Measurements from ENCODE around the gene PAQR4. TPM values are rescaled to one million over a fixed set of nuclear protein-coding genes. Genes with fewer than 3 reads are reported as not detected.
A peak's percentile ranks its signal among the peaks of the same experiment; 100 is the strongest.
"Not testable (repeated sequence)": the region's sequence is repeated elsewhere in the genome, so short reads cannot be mapped to it uniquely, and the experiment has no call there.

The PAQR4 gene
- total RNA-seq, 4 donors from 2014 or later = 2.9 to 18.8 (median 8.0) TPM

- TF ChIP-seq CTCF (IDR thresholded peaks at IDR 0.05) = no peak
- no peak for TF ChIP-seq POLR2A (IDR thresholded peaks at IDR 0.05)
- no peak for DNase-seq
- Histone ChIP-seq H3K9me3 (no peaks in the 10 kb centered on the region), H3K4me1 (peaks cover 0 to 30% (median 14%) of the 10 kb centered on the region in 3 donors), H3K27me3 (no peaks in the 10 kb centered on the region), H3K27ac (peak overlapping the region in 2 of 4 donors; percentile 26 to 56), H3K36me3 (peaks cover 5 to 46% (median 19%) of the 10 kb centered on the region in 3 donors), H3K4me3 (no peak overlapping the region)
- intact Hi-C loops (cut with DNase I) = no loop called here
- WGBS, 2 donors = 71 to 73% methylated on average over 6 to 8 of the region's 9 CpGs
These were observed 43.0 kb upstream of the PAQR4 start for GRCh38 chr16:2925951-2926649.

DNA sequence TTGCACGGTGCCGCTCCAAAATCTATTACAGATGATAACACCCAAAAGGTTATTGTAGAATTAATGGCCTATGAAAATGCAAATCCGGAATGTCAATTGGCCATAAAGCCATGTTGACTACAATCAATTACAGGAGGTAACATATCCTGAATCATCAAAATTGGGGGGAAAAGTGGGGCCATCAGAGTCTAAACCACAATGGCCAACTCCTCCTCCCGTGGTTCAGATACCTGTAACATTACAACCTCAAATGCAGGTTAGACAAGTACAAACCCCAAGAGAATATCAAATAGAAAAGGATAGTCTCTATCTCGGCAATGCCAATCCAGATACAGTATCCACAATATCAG lies 42.5 kb upstream of the PAQR4 start:
- peaks cover 5 to 46% (median 23%) of the 10 kb centered on the region in 3 donors for H3K36me3 ChIP-seq
- WGBS, 2 donors = 62 to 72% methylated on average over 5 of the region's 5 CpGs
- intact Hi-C loops (cut with DNase I) = no loop called here
- peaks cover 0 to 30% (median 14%) of the 10 kb centered on the region in 3 donors for H3K4me1 ChIP-seq
- no peaks in the 10 kb centered on the region for H3K27me3 ChIP-seq
- H3K27ac ChIP-seq = peak overlapping the region in 2 of 4 donors; percentile 26 to 56
- no peaks in the 10 kb centered on the region for H3K9me3 ChIP-seq
- DNase-seq = no peak
- TF ChIP-seq POLR2A (IDR thresholded peaks at IDR 0.05) (no peak), CTCF (IDR thresholded peaks at IDR 0.05) (no peak)
- peak overlapping the region in 1 of 4 donors; percentile 44 for H3K4me3 ChIP-seq

DNA sequence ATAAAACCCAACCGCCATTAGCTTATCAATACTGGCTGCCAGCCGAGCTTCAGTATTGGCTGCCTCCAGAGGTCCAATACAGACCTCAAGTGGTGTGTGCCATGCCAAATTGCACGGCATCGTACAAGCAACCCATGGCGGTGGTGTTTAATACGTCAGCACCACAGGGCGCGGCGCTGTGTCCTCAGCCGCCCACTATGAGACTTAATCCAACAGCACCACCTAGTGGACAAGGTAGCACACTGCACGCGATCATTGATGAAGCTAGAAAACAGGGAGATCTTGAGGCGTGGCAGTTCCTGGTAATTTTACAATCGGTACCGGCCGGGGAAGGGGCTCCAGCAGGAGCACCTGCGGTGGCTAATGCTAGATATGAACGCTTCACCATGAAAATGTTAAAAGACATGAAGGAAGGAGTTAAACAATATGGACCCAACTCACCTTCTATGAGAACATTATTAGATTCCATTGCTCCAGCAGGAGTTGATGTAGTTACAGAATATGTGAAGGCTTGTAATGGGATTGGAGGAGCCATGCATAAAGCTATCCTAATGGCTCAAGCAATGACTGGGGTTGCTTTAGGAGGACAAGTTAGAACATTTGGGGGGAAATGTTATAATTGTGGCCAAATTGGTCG lies 42.0 kb upstream of the PAQR4 start:
- H3K27ac ChIP-seq = peak overlapping the region in 2 of 4 donors; percentile 26 to 56

GRCh38 chr16:2928151-2928550 lies 41.0 kb upstream of the PAQR4 start:
- H3K27me3 ChIP-seq; H3K4me3 ChIP-seq; intact Hi-C loops (cut with DNase I); H3K27ac ChIP-seq; H3K9me3 ChIP-seq; DNase-seq: not testable (repeated sequence)
- peaks cover 6 to 41% (median 25%) of the 10 kb centered on the region in 3 donors for H3K36me3 ChIP-seq
- WGBS, 2 donors = 77 to 88% methylated on average over 3 to 4 of the region's 4 CpGs
- H3K4me1 ChIP-seq = peaks cover 0 to 30% (median 14%) of the 10 kb centered on the region in 3 donors

More for the DNA sequence above, 42.0 kb upstream of the PAQR4 start:
- DNase-seq = peak; percentile 36
- WGBS, 2 donors = 6 to 7% methylated on average over 18 to 19 of the region's 19 CpGs
- Histone ChIP-seq H3K4me3 (peak overlapping the region in 1 of 4 donors; percentile 44), H3K36me3 (peaks cover 5 to 42% (median 23%) of the 10 kb centered on the region in 3 donors), H3K9me3 (no peaks in the 10 kb centered on the region), H3K4me1 (peaks cover 0 to 30% (median 14%) of the 10 kb centered on the region in 3 donors), H3K27me3 (no peaks in the 10 kb centered on the region)
- intact Hi-C loops (cut with DNase I) = no loop called here
- peak; percentile 95 to 99 (median 98) for TF ChIP-seq CTCF (IDR thresholded peaks at IDR 0.05)
- TF ChIP-seq POLR2A (IDR thresholded peaks at IDR 0.05) = no peak

DNA sequence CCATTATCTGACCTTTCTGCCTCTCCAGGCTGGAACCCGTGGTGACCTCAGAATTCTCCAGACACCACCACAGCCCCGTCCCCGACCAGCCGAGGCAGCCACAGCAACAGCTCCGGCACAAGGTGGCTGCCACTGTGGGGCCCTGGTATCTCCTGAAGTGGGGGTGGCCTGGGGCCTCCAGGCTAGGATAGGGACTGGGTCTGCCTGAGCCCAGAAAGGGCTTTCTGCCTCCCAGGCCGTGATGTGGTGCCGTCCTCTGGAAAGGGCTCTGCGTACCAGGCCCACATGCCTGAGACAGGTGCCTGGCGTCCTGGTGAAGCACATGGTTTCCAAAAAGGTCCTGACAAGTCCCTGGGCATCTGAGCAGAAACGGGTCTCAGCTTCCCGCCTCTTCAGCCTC lies 40.4 kb upstream of the PAQR4 start:
- no peaks in the 10 kb centered on the region for H3K27me3 ChIP-seq
- intact Hi-C loops (cut with DNase I) = no loop called here
- WGBS, 2 donors = 60 to 81% methylated on average over 2 to 4 of the region's 11 CpGs
- no peaks in the 10 kb centered on the region for H3K9me3 ChIP-seq
- peaks cover 12 to 43% (median 31%) of the 10 kb centered on the region in 3 donors for H3K36me3 ChIP-seq
- no peak for DNase-seq
- TF ChIP-seq CTCF (IDR thresholded peaks at IDR 0.05) (no peak), POLR2A (IDR thresholded peaks at IDR 0.05) (no peak)
- H3K27ac ChIP-seq = no peak overlapping the region
- no peak overlapping the region for H3K4me3 ChIP-seq
- H3K4me1 ChIP-seq = peaks cover 0 to 30% (median 14%) of the 10 kb centered on the region in 3 donors

All from esophagus squamous epithelium (tissue), 5 donors.